Esophagus muscularis mucosa (tissue), 3 donors: ENCODE measurements around the gene DGCR8.

ENCODE experiments used
- POLR2A ChIP-seq: fragments of 450-650 bp; IDR thresholded peaks from one replicate; pipeline ENCODE4 v1.6.1; 2017; ENCODE audit warnings: antibody characterized with exemption, moderate library complexity, mild to moderate bottlenecking, low read depth
- POLR2AphosphoS5 ChIP-seq, 2 donors: sonication (generic); formaldehyde crosslinking; IDR thresholded peaks; one replicate each; pipeline ENCODE4 v1.6.1; 2017; ENCODE audit warnings: antibody characterized with exemption in 2 of 2
- TF ChIP-seq, protein P1 (sequence below), 3 experiments: fragments of 200-600 bp in 2 of 3; fragments of 450-650 bp in 1 of 3; sonication (generic) in 2 of 3; IDR thresholded peaks; one replicate each; pipeline ENCODE4 v1.5.1; 2017 to 2019; ENCODE audit warnings: antibody characterized with exemption in 3 of 3, mild to moderate bottlenecking in 2 of 3, moderate library complexity in 1 of 3

DNA sequence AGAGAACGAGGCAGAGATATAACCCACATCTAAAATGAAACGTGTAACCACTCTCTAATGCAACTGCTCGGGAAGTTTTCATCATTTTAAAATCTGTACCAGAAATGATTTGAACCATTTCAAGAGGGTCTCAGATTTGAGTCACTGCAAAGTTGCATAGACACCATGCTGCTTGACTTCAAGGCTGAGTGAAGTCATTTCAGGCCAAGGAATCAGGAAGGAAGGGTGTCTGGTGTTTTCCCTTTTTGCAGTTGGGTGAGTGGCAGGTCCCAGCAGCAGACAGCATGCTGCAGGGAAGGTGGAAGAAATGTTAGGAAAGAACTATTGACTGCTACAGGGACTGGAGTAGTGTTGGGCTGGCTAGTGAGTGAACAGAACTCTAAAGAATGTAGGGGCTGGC is 42.6 kb upstream of the DGCR8 start:
- TF ChIP-seq, protein P1, sequence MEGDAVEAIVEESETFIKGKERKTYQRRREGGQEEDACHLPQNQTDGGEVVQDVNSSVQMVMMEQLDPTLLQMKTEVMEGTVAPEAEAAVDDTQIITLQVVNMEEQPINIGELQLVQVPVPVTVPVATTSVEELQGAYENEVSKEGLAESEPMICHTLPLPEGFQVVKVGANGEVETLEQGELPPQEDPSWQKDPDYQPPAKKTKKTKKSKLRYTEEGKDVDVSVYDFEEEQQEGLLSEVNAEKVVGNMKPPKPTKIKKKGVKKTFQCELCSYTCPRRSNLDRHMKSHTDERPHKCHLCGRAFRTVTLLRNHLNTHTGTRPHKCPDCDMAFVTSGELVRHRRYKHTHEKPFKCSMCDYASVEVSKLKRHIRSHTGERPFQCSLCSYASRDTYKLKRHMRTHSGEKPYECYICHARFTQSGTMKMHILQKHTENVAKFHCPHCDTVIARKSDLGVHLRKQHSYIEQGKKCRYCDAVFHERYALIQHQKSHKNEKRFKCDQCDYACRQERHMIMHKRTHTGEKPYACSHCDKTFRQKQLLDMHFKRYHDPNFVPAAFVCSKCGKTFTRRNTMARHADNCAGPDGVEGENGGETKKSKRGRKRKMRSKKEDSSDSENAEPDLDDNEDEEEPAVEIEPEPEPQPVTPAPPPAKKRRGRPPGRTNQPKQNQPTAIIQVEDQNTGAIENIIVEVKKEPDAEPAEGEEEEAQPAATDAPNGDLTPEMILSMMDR (IDR thresholded peaks at IDR 0.05) = no peak
- TF ChIP-seq POLR2AphosphoS5 (IDR thresholded peaks at IDR 0.05) (no peak), POLR2A (no peak)
